ENCODE results near the gene ARL4C.

The ARL4C gene

DNA sequence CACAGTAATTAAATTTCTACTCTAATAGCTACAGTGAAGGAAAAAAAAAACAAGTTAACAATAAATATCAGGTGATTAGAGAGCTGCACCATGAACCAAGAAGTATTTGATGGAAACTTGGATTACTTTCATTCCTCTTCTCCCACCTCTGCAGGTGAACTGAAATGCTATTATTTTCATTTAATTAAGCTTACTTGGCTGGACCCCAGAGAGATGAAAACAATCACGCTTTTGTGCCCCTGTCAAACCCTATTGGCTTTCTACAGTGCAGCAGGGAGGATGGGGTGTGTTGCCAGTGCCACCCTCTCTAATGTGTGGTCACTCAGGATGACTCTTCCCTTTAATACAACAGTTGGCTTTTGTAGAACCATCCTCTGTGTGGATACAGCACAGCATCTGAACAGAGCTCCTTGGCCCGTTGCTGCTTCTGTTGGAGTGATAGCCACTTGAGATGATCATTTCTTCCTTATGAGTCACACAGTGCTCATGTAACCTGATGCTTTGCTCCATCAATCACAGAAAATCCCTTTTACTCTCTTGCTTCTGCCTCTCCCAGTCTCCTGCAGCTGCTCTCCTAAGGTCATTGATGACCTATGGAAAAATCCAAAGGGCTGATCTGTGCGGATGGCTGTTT is 5.5 kb upstream of the ARL4C start:
- H3K27ac ChIP-seq, result no peak overlapping the region
- DNase-seq (ENCODE audit: low read depth, low spot score), result no peak

DNA sequence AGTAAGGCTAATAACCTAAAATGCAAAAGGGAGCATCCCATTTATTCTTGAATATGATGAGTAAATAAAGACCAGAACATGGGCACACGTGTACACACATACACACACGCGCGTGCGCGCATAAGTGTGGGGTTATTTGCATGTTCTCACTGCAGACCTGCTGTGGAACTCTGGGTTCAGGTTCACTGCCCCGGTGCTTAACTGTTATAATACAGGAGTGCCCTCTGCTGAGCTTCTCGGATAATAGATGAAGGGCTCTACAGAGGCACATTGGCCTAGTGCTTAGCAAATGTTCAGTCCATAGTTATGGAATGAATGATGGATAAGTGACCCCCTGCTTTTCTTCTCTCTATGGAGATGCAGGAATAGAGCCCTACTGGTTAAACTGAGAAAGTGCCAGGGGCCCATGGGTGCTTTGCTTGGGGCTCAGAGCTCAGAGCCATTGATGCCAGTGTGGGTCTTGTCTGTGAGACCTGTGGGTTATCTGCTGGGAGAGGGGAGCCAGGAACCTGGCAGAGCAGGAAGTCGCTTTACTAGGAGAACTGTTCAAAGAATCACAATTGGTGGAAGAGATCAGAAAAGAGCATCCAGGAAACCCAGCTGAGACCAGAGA is 3.6 kb upstream of the ARL4C start:
- no peak for DNase-seq (ENCODE audit: low read depth, low spot score)
- no peak overlapping the region for H3K27ac ChIP-seq

DNA sequence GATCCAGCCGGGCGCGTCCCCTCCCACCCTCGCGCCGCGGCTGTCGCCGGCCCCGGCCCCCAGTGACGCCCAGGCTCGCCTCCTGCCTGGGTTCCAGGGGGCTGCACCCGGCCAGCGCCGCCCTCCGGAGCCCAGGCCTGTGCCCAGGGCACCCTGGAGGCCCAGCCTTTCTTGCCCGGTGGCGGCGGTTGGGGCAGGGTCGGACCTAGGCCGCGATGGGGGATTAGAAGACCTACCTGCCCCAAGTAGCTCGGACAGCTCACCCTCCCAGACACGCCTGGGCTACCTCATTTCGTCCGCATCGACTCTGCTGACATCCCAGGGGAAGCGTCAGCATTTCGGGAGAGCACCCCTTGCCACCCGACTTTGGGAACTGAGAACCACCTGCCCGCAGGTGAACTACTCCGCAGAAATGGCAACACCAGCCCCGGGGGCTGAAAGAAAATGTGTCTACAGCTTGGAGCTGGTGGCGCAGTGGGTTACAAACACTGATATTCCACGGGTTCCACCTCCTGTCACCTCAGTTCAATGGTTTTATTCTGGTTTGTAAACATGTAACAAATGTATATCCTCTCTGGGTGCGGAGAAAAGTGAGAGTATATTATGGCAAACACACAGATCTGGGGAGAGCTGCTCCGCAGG is 834 bp upstream of the ARL4C start:
- DNase-seq (ENCODE audit: low read depth, low spot score), result no peak
- no peak overlapping the region for H3K27ac ChIP-seq

DNA sequence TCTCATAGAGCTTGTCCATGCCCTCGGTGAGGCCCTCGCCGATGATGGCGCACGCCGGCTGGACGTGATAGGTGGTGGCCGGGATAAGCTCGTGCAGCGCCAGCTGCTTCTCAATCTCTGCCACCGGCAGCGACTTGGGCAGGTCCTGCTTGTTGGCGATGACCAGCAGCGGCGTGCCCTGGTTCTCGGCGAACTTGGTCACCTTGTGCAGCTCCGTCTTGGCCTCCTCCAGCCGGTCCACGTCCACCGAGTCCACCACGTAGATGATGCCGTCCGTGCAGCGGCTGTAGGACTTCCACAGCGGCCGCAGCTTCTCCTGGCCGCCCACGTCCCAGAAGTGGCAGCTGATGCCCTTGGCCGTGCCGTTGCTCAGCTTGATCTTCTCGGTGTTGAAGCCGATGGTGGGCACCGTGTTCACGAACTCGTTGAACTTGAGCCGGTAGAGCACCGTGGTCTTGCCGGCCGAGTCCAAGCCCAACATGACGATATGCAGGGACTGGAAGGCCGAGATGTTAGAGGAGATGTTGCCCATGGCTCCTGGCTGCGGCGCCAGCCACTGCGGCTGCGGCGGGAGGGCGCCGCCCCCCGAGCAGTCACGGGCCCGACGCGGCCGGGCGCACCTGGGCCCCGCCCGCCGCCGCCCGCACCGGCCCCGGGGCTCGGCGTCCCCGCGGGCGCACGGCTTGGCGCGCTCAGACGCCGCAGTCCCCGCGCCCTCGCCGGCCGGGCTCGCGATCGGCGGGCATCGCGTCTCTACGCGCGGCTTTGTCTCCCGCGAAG is 636 bp downstream of the ARL4C start:
- no peak for DNase-seq (ENCODE audit: low read depth, low spot score)
- H3K27ac ChIP-seq, result peak overlapping the region; percentile 77

DNA sequence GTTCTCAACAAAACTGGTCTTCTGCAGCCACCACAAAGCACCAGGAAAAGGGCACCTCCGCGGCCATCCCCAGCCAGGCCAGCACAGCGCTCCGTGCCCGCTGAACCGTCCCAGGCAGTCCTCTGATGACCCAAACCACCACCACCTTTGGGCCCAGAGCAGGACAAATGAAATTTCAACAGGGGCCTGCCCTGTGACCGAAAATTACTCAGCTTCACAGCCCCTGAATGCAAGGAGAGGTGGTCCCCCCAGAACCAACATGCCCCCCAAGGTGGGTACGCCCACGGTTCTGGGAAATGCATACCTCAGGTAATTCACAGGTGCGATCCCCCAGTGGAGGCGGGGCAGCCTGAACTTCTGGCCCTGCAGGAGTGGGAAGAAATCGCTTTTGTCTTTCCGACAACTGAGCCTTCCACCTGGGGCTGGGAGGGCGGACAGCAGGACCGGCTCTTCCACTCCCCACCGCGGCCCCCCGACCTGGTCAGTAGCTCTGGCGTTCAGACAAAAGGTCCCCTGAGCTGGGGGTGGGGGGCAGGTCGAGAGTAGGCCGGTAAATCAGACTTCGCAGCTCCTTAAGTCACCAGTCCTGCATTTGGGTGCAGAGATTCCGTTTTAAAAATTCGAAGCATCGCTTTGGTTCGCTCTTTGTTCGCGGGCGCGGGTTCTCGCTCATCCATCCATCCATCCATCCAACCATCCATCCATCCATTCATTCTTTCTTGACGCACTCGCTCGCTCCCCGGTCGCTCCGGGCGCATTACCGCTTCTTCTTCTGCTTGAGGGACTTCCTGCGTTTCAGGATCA is 1.4 kb downstream of the ARL4C start:
- H3K27ac ChIP-seq, result peak overlapping the region; percentile 77
- no peak for DNase-seq (ENCODE audit: low read depth, low spot score)

DNA sequence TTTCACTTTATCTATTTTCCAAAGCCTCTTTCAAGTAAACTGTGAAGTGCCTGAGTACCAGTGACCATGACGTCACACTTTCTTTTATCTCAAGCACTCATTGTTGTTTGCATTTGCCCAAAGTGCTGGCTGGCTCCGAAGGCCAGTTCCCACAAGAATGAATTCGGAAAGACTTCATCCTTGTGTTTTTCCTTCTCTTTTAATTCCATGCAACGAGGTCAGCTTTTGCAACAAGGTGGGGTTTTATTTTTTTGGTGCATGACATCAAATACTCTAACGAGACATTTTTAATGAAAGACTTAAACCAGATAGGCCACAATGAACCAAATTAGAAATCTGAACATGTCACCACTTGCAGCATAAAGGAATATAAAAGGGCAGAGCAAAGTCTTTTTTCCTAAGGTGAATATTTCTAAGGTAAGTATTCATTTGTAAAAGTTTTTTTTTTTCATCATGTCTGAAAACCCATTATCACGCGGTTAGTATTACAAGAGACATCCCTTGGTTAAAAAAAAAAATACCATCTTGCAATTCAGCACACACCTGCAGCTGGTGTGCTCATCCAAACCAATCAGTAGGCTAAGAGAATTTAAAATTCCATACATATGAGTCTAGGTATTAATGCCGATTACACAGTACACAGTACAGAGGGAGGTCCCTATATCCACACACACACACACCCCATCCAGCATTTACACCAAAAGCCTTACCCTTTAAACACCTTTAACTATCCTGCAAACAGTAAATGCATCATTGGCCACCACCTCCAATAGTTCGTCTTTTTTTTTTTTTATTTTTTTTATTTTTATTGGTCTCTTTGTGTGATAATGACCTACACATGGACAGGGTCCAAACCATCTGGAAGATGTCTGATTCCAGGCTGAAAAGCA is 2.3 kb downstream of the ARL4C start:
- no peak for DNase-seq (ENCODE audit: low read depth, low spot score)
- peak overlapping the region; percentile 77 for H3K27ac ChIP-seq

DNA sequence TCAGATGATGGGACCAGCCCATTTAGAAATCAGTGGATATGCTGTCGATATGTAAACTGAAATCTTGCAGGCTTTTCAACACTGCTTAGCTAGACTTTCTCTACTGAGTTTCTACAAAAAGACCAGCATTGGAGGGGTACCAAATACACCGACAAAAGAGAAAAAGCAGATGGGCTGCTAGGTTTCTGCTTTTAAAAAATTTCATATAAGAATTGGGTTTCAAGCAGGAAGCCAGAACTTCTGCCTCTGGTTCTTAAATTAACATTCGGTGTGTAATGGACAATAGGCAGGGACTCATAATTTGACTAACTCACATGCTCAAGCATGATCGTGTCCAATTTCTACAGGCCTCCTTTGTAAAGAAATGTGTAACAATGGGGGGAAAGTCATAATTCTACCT is 3.1 kb downstream of the ARL4C start:
- DNase-seq (ENCODE audit: low read depth, low spot score), result no peak
- H3K27ac ChIP-seq, result peak overlapping the region; percentile 77

DNA sequence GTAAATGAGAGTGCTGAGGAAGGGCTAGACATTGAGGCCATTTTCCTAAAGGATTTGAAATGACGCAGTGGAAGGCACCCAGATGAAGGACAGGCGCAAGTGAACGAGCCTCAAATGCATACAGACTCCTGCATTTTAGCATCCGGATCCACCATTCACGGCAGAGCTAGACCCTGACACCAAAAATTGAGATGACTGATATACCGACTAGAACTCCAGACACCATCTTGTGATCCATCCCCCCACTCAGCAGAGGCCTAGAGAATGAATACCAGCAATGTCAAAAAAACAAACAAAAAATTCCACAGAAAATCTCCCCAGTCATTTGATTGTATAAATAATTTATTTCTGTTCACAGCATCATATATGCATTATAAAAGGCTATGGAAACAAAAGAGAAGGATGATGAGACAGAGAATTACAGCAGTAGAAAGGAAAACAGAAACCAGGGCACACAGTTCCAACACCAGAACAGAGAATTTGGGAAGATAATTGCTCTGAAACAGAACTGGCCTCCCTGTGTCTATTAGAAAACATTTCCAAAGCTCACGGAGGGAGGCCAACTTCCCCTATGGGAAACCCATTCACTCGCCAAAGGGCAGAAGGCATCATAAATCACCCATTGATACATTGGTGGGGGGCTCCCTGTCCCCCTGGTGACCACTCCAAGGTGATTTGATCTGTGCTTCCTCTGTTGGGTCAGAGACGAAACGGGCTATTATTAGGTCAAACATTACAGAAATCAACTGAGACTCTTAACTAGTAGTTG is 4.0 kb downstream of the ARL4C start:
- DNase-seq (ENCODE audit: low read depth, low spot score), result no peak
- H3K27ac ChIP-seq, result peak overlapping the region; percentile 77

DNA sequence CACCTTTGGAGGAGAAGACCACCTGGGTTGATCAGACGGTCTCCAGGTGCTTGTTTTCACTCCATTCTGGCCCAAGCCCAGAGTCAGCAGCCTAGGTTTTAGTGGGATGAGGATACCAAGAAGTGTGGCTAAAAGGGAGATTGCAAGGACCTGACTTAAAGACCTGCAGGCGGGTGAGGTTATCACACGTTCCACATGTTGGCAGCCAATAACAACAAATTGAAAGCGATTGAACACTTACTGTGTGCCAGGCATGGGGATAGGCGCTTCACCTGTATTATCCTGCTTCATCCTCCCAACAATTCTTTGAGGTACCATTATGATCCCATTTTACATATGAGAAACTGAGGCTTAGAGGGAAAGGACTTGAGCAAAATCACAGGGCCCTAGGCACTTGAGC is 5.0 kb downstream of the ARL4C start:
- no peak for DNase-seq (ENCODE audit: low read depth, low spot score)
- no peak overlapping the region for H3K27ac ChIP-seq

DNA sequence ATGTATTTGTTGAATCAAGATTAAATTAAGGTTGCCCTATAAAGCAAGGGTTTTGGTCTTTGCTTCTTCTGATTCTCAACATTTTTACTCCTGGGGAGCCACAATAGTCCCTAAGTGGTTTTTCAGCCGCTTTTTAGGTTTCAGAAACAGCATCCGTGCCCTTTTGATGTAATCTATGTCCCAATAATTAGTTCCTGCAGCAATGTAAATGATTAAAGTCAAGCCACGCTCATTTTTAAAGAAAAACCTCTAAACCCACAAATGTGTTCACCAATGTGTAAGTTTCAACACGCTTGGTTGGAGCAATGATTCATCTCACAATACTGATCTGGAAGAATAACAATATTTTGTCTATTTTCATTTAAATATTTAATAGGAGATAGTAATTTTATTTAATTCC is 5.6 kb downstream of the ARL4C start:
- H3K27ac ChIP-seq, result no peak overlapping the region
- DNase-seq (ENCODE audit: low read depth, low spot score), result no peak

DNA sequence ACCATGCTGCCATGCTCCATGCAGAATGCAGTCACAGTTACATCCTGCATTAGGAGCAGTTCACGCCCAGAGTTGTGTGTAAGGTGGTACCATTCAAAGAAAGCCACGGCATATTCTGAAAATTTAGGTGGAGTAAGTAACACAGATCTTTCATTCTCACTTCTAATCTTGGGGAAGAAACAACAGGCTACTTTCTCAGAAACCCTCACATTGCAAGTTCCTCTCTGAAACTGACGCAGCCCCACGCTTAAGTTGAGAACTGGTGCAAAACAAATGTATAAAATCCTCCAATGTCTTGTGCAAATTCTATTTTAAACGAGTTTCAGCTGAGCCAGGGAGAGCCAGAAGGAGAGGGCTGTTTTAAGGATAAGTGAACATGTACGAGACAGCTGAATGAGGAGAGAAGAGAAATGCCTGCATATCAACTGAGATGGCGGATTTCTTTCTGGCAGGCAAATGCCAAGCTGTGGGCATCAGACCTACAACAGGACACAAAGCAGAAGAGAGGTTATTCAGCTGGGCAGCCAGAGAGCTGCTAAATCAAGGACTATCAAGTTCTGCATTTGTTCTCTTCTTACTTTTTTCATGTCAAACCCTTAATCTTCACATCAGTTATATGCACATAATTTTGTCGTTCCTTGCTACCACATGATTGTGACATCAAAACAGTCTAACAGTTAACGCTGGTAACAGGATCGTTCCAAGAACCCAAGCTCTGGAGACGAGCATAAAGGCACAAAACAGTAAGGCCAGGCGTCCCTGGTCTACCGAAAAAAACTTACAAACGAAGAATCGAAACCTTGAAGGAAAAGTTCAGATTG is 6.4 kb downstream of the ARL4C start:
- DNase-seq (ENCODE audit: low read depth, low spot score), result no peak
- no peak overlapping the region for H3K27ac ChIP-seq

DNA sequence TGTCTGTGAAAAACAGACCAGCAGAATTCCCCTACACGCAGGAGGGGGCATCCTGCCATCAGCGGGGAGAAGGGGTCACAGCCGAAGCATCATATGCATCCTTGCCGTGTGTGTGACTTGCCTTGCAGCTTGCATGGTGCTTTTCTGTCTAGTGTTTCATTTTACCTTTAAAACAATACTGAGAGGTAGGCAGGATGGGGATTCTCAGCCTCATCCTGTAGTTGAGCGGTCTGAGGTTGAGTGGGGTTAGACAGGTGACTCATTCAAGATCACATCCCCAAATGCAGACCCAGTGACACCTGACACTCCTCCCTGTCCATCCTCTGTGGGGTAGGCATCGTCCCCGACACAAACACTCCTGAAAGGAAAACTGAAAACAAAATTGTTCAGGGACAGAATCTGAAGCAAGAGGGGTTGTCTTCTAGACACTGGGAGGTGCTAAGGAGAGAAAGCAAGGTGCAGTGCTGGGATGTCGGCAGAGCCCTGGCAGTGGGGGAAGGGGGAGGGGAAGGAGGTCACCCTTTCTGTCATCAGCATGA is 7.9 kb downstream of the ARL4C start:
- no peak for DNase-seq (ENCODE audit: low read depth, low spot score)
- H3K27ac ChIP-seq, result no peak overlapping the region

DNA sequence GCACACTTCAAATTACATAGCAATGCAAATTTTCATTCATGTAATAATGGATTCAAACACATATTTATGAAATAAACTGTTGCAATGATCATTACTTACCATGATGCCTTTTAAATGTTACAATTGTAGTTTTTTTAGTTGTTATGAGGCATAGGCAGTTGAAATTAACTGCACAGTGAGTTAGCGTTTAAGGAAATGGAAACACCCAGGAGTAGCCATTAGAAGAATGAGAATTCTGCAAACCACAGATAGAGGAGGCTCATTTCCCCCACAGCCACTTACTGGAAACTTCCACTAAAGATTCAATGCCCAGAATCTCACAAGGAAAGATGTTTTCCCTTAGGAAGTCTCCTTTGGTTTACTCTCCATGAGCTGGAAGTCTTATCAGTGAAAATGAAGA is 8.4 kb downstream of the ARL4C start:
- no peak for DNase-seq (ENCODE audit: low read depth, low spot score)
- H3K27ac ChIP-seq, result no peak overlapping the region

DNA sequence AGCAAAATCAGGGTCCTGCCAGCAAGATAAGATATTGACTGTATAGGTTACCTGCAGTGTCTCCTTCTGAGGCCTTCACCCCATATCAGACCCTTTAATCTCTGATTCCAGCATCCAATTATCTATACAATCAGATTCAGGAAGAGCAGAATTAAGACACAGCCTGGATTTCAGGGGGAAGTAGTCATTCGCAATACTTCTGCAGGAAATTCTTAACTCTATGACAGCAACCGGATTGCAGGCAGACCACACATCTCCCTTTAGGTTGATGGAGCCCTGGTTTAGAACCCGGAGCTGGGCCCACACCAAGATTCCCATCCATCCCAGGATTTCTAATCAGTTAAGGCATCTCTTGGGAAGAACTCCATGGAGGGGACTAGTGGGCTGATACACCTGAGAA is 9.5 kb downstream of the ARL4C start:
- H3K27ac ChIP-seq, result no peak overlapping the region
- no peak for DNase-seq (ENCODE audit: low read depth, low spot score)

DNA sequence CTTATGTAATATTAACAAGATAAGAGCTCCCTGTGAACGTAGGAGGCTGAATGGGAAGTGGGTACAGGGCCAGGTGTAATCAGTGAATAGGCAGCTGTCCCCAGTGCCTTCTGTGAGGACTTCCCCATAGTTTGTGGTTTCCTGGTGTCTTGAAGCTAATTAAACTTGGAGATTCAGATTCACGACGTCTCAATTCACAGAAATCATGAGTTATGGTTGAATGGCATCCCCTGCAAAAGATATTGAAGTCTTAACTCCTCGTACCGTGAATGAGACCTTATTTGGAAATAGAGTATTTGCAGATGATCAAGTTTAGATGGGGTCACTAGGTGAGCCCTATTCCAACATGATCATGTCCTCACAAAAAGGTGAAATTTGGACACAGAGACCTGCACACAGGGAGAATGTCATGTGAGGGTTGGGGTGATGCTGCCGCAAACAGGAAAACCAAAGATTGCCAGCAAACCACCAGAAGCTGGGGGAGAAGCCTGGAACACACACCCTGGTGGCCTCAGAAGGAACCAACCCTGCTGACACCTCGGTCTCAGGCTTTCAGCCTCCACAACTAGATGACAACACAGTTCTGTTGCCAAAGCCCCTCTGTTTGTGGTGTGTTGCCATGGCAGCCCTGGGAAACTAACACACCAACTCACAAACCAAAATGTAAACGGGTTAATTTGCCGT is 13.2 kb downstream of the ARL4C start:
- no peak overlapping the region for H3K27ac ChIP-seq
- no peak for DNase-seq (ENCODE audit: low read depth, low spot score)

DNA sequence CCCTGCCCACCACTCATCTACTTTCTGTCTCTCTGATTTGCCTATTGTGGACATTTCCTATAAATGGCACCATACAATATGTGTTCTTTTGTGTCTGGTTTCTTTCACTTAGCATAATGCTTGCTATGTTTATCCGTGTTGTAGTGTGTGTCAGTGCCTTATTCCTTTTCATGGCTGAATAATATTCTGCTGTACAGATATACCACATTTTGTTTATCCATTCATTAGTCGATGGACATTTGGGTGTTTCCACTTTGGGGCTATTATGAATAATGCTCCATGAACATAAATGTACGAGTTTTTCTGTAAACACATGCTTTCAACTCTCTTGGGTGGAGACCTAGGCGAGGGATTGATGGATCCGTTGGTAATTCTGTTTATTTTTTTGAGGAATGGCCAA is 15.6 kb downstream of the ARL4C start:
- DNase-seq (ENCODE audit: low read depth, low spot score), result no peak
- no peak overlapping the region for H3K27ac ChIP-seq

DNA sequence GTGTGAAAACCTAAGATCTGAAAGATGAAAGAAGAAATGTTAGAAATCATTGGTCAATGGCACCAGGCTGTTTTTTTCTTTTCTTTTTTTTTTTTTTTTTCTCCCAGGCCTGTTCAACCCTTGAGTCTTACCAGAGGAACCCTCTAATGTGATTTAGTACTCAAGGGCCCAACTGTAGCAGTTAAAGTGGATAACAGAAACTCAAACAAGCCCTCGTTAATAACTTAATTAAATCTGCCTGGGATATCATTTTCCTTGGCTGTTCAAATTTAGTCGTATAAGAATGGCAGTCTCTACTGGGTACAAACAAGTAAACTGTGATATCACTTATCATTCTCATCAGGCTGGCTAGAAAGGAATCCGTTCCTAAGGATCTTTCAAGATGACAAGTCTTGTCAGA is 16.5 kb downstream of the ARL4C start:
- DNase-seq (ENCODE audit: low read depth, low spot score), result no peak
- no peak overlapping the region for H3K27ac ChIP-seq

Measured in epithelial cell of prostate (primary cell).